Measurements from ENCODE around the gene TRIM23.
A peak's percentile ranks its signal among the peaks of the same experiment; 100 is the strongest.

The TRIM23 gene

DNA sequence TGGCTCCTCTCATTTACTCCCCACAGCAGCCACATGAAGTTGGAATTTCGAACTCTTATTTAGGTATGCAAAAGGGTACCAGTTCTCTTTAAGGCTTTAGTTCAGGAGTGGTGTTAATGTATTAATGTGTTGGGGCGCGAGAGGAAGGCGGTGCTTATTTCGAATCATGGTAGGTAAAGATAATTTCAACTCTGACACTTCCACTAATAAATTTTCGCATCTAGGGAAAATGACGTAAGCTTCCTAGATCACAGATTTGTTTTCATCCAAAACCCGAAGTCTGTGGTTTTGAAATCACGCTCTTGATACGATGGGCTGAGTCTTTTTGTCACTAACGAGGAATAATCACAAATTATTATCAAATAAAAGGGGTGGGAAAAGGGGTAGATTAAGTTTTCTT is 60.4 kb downstream of the TRIM23 start:
- no peaks in the 10 kb centered on the region for H3K4me1 ChIP-seq (ENCODE audit: control insufficient read depth, low read depth, low read length)
- H3K79me1 ChIP-seq (ENCODE audit: low read length), result peaks cover 8% of the 10 kb centered on the region
- H2AK5ac ChIP-seq (ENCODE audit: low read length), result no peak overlapping the region
- H3K79me2 ChIP-seq (ENCODE audit: control insufficient read depth, insufficient read depth, low read length), result peaks cover 24% of the 10 kb centered on the region
- H4K5ac ChIP-seq (ENCODE audit: low read length), result no peak overlapping the region
- H3K36me3 ChIP-seq (ENCODE audit: control insufficient read depth, insufficient read depth, low read length), result no peaks in the 10 kb centered on the region
- H2BK5ac ChIP-seq (ENCODE audit: low read length), result no peak overlapping the region
- H3K4me3 ChIP-seq (ENCODE audit: low read length), result peak overlapping the region; percentile 70
- H3K9ac ChIP-seq (ENCODE audit: low read length), result peak overlapping the region; percentile 80
- H3K56ac ChIP-seq (ENCODE audit: low read length), result peak overlapping the region; percentile 91
- H3K4me2 ChIP-seq (ENCODE audit: low read length), result peak overlapping the region; percentile 60
- no peak overlapping the region for H3K4ac ChIP-seq (ENCODE audit: low read depth, low read length)
- no CpG with 5 or more reads among the region's 11 CpGs for WGBS (ENCODE audit: extremely low coverage, insufficient coverage, low lambda C conversion rate)
- H2BK120ac ChIP-seq (ENCODE audit: low read depth, low read length), result no peak overlapping the region
- no peak overlapping the region for H3K27ac ChIP-seq (ENCODE audit: low read depth, low read length)
- no peaks in the 10 kb centered on the region for H3K27me3 ChIP-seq (ENCODE audit: insufficient read depth, low read length, poor library complexity)
- H3K23ac ChIP-seq (ENCODE audit: low read length), result no peak overlapping the region
- H3K18ac ChIP-seq (ENCODE audit: low read length), result no peak overlapping the region
- H4K8ac ChIP-seq (ENCODE audit: low read depth, low read length), result no peak overlapping the region
- no peak for DNase-seq
- no peak overlapping the region for H2BK15ac ChIP-seq (replicated peaks; ENCODE audit: low read depth)

DNA sequence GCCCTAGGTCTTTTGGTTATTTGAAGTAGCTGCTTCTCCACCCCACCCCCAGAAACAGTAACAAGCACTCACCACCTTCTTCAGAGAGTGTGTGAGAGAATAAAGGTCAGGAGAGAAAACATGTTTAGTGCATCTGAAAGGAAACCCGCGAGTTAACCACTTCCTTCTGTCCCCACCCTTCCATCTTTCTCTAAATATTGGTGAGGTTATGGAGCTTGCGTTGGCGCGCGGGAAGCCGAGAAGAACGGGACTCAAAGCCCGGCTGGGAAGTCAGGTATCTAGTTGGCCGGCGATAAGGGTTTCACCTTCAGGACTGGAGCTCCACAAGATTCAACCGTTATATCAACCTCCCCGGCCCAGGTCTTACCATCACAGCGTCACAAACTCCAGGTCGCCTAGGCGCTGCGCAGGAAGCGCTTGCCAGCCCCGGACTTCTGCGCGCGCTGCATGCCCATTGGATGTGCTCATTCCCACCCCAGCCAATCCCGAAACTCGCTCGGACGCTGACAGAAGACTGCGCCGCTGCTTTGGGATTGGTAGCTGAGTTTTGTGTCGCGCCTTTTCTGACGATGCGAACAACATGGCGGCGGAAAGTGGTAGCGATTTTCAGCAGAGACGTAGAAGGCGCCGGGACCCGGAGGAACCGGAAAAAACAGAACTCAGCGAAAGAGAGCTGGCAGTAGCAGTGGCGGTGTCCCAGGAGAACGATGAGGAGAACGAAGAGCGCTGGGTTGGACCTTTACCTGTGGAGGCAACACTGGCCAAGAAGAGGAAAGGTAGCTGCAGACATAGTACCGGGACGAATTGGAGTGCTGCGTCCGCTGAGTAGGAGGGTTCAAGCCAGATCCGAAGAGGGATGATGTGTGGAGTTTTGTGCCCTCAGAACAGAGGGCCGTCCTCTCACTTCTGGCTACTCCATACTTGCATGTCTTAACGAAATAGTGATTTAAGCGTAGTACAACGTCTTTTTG is 61.1 kb downstream of the TRIM23 start, which contains the start of the genes CENPK and PPWD1:
TSS of gene CENPK (minus strand) at position 438 of the 971 bp plus-strand sequence. CDS start 8,261 bp downstream, outside the sequence.
TSS of gene PPWD1 (plus strand) at position 566 of the 971 bp plus-strand sequence. CDS start at position 581, 15 bp downstream.
- no peak within 1 kb of the TSS for H3K23ac ChIP-seq (ENCODE audit: low read length)
- H3K27me3 ChIP-seq (ENCODE audit: insufficient read depth, low read length, poor library complexity), result no peaks in the 10 kb centered on the region
- peak within 1 kb of the TSS; percentile 98 for H3K4me3 ChIP-seq (ENCODE audit: low read length)
- peak within 1 kb of the TSS; percentile 97 for H3K56ac ChIP-seq (ENCODE audit: low read length)
- peak; percentile 99 for DNase-seq
- peaks cover 24% of the 10 kb centered on the region for H3K79me2 ChIP-seq (ENCODE audit: control insufficient read depth, insufficient read depth, low read length)
- H4K5ac ChIP-seq (ENCODE audit: low read length), result peak within 1 kb of the TSS; percentile 44
- no peaks in the 10 kb centered on the region for H3K36me3 ChIP-seq (ENCODE audit: control insufficient read depth, insufficient read depth, low read length)
- H2AK5ac ChIP-seq (ENCODE audit: low read length), result no peak within 1 kb of the TSS
- no peak within 1 kb of the TSS for H2BK5ac ChIP-seq (ENCODE audit: low read length)
- H3K18ac ChIP-seq (ENCODE audit: low read length), result no peak within 1 kb of the TSS
- H3K4me2 ChIP-seq (ENCODE audit: low read length), result peak within 1 kb of the TSS; percentile 83
- no peak within 1 kb of the TSS for H2BK120ac ChIP-seq (ENCODE audit: low read depth, low read length)
- no CpG with 5 or more reads among the region's 54 CpGs for WGBS (ENCODE audit: extremely low coverage, insufficient coverage, low lambda C conversion rate)
- no peak within 1 kb of the TSS for H4K8ac ChIP-seq (ENCODE audit: low read depth, low read length)
- peaks cover 8% of the 10 kb centered on the region for H3K79me1 ChIP-seq (ENCODE audit: low read length)
- H2BK15ac ChIP-seq (replicated peaks; ENCODE audit: low read depth), result no peak within 1 kb of the TSS
- H3K9ac ChIP-seq (ENCODE audit: low read length), result peak within 1 kb of the TSS; percentile 95
- H3K4ac ChIP-seq (ENCODE audit: low read depth, low read length), result no peak within 1 kb of the TSS
- no peak within 1 kb of the TSS for H3K27ac ChIP-seq (ENCODE audit: low read depth, low read length)
- no peaks in the 10 kb centered on the region for H3K4me1 ChIP-seq (ENCODE audit: control insufficient read depth, low read depth, low read length)

DNA sequence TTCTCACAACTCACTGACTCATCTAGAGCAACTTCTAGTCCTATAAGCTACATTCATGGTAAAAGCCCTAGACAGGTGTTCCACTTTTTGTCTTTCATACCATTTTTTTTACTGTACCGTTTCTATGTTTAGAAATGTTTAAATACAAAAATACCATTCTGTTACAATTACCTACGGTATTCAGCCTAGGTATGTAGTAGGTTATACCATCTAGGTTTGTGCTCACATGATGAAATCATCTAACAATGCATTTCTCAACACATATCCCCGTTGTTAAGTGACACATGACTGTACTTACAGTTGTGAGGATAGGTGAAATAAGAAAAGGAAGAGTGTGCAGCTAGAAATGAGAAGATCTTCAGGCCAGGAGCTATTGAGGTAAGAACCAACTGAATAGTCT is 67.4 kb downstream of the TRIM23 start:
- Histone ChIP-seq H3K79me1 (ENCODE audit: low read length) (no peaks in the 10 kb centered on the region), H2BK5ac (ENCODE audit: low read length) (no peak overlapping the region), H3K4me2 (ENCODE audit: low read length) (no peak overlapping the region), H2AK5ac (ENCODE audit: low read length) (no peak overlapping the region), H3K27ac (ENCODE audit: low read depth, low read length) (no peak overlapping the region), H3K36me3 (ENCODE audit: control insufficient read depth, insufficient read depth, low read length) (peaks cover 1% of the 10 kb centered on the region), H4K5ac (ENCODE audit: low read length) (no peak overlapping the region), H3K9ac (ENCODE audit: low read length) (no peak overlapping the region), H3K79me2 (ENCODE audit: control insufficient read depth, insufficient read depth, low read length) (peaks cover 4% of the 10 kb centered on the region), H3K4ac (ENCODE audit: low read depth, low read length) (no peak overlapping the region), H4K8ac (ENCODE audit: low read depth, low read length) (no peak overlapping the region), H3K56ac (ENCODE audit: low read length) (no peak overlapping the region), H3K4me3 (ENCODE audit: low read length) (no peak overlapping the region), H3K18ac (ENCODE audit: low read length) (no peak overlapping the region), H3K23ac (ENCODE audit: low read length) (no peak overlapping the region), H3K4me1 (ENCODE audit: control insufficient read depth, low read depth, low read length) (no peaks in the 10 kb centered on the region), H2BK15ac (replicated peaks; ENCODE audit: low read depth) (no peak overlapping the region), H2BK120ac (ENCODE audit: low read depth, low read length) (no peak overlapping the region), H3K27me3 (ENCODE audit: insufficient read depth, low read length, poor library complexity) (no peaks in the 10 kb centered on the region)
- no peak for DNase-seq
- WGBS (ENCODE audit: extremely low coverage, insufficient coverage, low lambda C conversion rate), result no CpG with 5 or more reads among the region's 3 CpGs

DNA sequence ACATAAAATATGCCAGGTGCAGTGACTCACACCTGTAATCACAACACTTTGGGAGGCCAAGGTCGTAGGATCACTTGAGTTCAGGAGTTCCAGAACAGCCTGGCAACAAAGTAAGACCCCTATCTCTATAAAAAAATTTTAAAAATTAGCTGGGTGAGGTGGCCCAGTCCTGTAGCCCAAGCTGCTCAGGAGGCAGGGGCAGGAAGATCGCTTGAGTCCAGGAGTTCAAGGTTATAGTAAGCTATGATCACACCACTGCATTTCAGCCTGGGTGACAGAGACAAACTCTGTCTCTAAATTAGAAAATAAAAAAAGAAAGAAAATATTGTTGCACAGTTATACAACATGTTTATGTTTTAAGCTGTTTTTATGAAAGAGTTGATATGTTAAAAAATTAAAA is 68.0 kb downstream of the TRIM23 start:
- no peaks in the 10 kb centered on the region for H3K27me3 ChIP-seq (ENCODE audit: insufficient read depth, low read length, poor library complexity)
- H3K36me3 ChIP-seq (ENCODE audit: control insufficient read depth, insufficient read depth, low read length), result peaks cover 1% of the 10 kb centered on the region
- no peak overlapping the region for H2AK5ac ChIP-seq (ENCODE audit: low read length)
- no peak overlapping the region for H4K5ac ChIP-seq (ENCODE audit: low read length)
- no peak overlapping the region for H3K9ac ChIP-seq (ENCODE audit: low read length)
- H3K4me3 ChIP-seq (ENCODE audit: low read length), result no peak overlapping the region
- no peak overlapping the region for H3K27ac ChIP-seq (ENCODE audit: low read depth, low read length)
- H3K4ac ChIP-seq (ENCODE audit: low read depth, low read length), result no peak overlapping the region
- no peak for DNase-seq
- H3K18ac ChIP-seq (ENCODE audit: low read length), result no peak overlapping the region
- H3K79me2 ChIP-seq (ENCODE audit: control insufficient read depth, insufficient read depth, low read length), result peaks cover 1% of the 10 kb centered on the region
- no peak overlapping the region for H2BK15ac ChIP-seq (replicated peaks; ENCODE audit: low read depth)
- no peak overlapping the region for H3K56ac ChIP-seq (ENCODE audit: low read length)
- no peak overlapping the region for H3K4me2 ChIP-seq (ENCODE audit: low read length)
- H4K8ac ChIP-seq (ENCODE audit: low read depth, low read length), result no peak overlapping the region
- H3K79me1 ChIP-seq (ENCODE audit: low read length), result no peaks in the 10 kb centered on the region
- no peak overlapping the region for H2BK120ac ChIP-seq (ENCODE audit: low read depth, low read length)
- no peak overlapping the region for H3K23ac ChIP-seq (ENCODE audit: low read length)
- no CpG with 5 or more reads among the region's 2 CpGs for WGBS (ENCODE audit: extremely low coverage, insufficient coverage, low lambda C conversion rate)
- H2BK5ac ChIP-seq (ENCODE audit: low read length), result no peak overlapping the region
- H3K4me1 ChIP-seq (ENCODE audit: control insufficient read depth, low read depth, low read length), result no peaks in the 10 kb centered on the region

DNA sequence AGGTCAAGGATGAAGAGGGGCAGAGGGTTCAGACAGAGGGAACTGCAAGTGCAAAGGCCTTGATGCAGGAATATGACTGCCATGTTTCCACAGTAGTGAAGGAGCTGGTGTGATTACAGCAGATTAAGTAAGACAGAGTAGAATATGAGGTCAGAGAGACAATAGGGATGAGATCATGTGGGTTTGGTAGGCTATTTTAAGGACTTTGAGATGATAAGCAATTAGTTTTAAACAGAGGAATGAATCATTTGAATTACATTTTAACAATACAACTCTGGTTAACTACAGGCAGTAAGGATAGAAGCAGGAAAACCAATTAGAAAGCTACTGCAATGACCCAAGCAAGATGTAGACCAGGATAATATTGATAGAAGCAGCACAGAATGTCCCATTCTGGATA is 68.8 kb downstream of the TRIM23 start:
- Histone ChIP-seq H4K5ac (ENCODE audit: low read length) (no peak overlapping the region), H2BK15ac (replicated peaks; ENCODE audit: low read depth) (no peak overlapping the region), H4K8ac (ENCODE audit: low read depth, low read length) (no peak overlapping the region), H3K9ac (ENCODE audit: low read length) (no peak overlapping the region), H3K79me2 (ENCODE audit: control insufficient read depth, insufficient read depth, low read length) (no peaks in the 10 kb centered on the region), H3K56ac (ENCODE audit: low read length) (no peak overlapping the region), H2BK5ac (ENCODE audit: low read length) (no peak overlapping the region), H2AK5ac (ENCODE audit: low read length) (no peak overlapping the region), H3K4ac (ENCODE audit: low read depth, low read length) (no peak overlapping the region), H3K23ac (ENCODE audit: low read length) (no peak overlapping the region), H3K36me3 (ENCODE audit: control insufficient read depth, insufficient read depth, low read length) (peaks cover 1% of the 10 kb centered on the region), H3K79me1 (ENCODE audit: low read length) (no peaks in the 10 kb centered on the region), H3K27me3 (ENCODE audit: insufficient read depth, low read length, poor library complexity) (no peaks in the 10 kb centered on the region), H3K27ac (ENCODE audit: low read depth, low read length) (no peak overlapping the region), H3K4me1 (ENCODE audit: control insufficient read depth, low read depth, low read length) (no peaks in the 10 kb centered on the region), H3K4me3 (ENCODE audit: low read length) (no peak overlapping the region), H2BK120ac (ENCODE audit: low read depth, low read length) (no peak overlapping the region), H3K4me2 (ENCODE audit: low read length) (no peak overlapping the region), H3K18ac (ENCODE audit: low read length) (no peak overlapping the region)
- DNase-seq, result no peak

All from mesendoderm (in vitro differentiated cells).